HK-2 (cell line): Measurements from ENCODE around the gene FAHD1.
A peak's percentile ranks its signal among the peaks of the same experiment; 100 is the strongest.

ENCODE experiments used
- DNase-seq: peaks from one replicate; pipeline ENCODE4 v3.0.0-alpha.2; 2018; ENCODE audit not compliant: unreplicated experiment

Gene FAHD1

DNA sequence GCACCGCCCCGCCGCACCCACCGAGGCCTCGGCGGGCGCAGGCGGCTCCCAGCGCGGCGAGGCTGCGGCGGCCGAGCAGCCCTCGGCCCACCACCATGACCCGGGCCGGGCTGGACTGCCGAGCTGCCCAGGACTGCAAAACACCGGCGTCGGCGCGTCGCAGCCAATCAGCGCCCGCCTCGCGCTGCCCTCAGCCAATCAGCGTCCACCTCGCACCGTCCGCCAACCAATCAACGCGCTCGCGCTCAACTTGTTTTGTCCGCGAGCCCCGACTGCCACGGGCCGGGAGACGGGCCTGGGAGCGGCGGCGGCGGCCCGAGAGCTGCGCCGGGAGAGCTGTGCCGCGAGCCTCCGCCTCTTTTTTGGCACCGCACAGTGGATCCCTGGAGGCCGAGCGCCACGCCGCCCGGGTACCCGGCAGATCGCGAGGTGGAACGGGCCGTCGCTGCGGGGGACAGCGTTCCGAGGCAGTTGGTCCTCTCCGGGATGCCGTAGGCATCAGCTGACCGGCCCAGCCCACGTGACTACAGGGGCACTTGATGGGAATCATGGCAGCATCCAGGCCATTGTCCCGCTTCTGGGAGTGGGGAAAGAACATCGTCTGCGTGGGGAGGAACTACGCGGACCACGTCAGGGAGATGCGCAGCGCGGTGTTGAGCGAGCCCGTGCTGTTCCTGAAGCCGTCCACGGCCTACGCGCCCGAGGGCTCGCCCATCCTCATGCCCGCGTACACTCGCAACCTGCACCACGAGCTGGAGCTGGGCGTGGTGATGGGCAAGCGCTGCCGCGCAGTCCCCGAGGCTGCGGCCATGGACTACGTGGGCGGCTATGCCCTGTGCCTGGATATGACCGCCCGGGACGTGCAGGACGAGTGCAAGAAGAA is at the start of gene FAHD1, which contains the start of gene HAGH:
TSS of gene FAHD1 (plus strand) at position 516 of the 883 bp plus-strand sequence. CDS start at position 549, 33 bp downstream.
TSS of gene HAGH (minus strand) at position 135 of the 883 bp plus-strand sequence. CDS start at position 97, 38 bp downstream.
- peak; percentile 90 for DNase-seq

DNA sequence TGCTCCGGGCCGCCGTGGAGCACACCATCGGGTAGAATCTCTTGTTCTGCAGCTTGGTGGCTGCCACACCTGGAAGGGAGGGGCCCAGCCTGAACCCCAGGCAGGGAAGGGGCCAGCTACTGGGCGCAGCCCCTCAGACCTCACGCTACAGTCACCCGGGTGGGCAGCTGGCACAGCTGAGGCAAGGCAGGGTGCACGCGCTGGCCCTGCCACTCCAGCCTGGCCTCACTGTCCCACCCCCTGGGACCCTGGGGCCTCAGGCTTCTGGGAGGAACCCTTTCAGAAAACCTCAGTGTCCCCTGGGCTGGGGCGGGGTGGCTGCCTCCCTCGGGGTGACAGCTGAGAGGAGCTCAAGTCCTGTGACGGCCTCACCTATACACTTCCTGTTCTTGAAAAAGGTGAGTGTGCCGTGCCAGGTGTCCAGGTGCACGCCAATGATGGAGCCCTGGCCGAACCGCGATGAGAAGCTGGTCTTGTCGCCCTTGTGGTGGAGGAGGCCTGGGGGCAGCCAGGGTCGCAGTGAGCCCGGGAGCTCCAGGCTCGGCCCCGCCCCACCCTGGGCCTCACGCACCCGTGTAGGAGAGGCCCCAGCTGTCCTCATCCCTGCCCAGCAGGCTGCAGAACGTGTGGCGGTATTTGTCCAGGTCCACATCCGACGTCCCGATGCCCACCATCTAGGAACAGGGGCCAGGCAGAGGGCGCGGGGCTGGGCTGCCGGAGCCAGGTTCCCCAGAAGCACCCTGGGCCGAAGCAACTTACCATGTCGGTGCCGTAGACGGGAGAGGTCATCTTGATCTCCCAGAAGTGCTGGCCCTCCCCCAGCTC is 49.4 kb upstream of the FAHD1 start:
- no peak for DNase-seq

DNA sequence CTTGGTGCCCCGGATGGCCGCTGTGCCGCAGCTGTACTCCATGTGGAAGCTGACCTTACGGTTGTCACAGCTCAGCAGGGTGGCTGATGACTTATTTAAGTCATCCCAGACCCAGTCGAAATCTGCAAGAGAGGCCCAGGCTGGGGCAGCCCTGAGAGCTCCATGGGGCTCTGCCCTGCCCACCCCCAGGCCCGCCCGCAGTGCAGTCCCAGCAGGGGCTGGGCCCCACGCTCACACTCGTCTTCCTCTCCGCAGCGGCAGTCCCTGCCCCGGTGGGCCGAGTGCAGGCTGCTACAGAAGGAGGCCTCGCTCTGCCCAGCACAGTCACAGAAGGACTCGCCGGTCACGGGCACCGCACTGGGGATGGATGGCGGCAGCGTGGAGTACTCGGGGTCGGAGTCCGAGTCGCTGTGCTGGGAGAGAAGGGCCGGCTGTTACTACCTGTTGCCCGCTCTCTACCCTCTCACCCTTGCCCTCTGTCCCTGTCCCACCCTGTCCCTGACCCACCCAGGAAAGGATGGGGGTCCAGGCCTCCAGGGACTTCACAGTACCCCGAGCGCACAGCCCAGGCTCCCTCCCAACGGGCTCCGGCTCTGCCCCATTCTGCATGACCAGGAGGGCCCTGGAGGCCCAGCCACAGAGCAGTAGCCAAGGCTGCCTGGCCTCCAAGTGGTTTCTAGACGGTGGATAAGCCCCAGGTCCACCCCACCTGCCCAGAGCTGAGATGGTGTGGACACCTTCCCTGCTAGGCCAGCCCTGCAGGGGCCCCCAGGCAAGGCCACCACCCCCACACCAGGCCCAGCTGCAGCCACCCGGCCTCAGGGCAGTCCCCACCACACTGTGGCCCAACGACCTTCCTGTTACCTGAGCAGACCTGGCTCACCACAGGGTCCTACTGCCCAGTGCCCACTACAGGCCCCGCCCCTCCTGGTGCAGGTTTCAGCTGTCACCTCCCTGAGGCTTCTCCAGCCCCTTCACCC is 48.5 kb upstream of the FAHD1 start:
- no peak for DNase-seq

GRCh38 chr16:1779234-1779701 is 47.7 kb upstream of the FAHD1 start:
- no peak for DNase-seq

DNA sequence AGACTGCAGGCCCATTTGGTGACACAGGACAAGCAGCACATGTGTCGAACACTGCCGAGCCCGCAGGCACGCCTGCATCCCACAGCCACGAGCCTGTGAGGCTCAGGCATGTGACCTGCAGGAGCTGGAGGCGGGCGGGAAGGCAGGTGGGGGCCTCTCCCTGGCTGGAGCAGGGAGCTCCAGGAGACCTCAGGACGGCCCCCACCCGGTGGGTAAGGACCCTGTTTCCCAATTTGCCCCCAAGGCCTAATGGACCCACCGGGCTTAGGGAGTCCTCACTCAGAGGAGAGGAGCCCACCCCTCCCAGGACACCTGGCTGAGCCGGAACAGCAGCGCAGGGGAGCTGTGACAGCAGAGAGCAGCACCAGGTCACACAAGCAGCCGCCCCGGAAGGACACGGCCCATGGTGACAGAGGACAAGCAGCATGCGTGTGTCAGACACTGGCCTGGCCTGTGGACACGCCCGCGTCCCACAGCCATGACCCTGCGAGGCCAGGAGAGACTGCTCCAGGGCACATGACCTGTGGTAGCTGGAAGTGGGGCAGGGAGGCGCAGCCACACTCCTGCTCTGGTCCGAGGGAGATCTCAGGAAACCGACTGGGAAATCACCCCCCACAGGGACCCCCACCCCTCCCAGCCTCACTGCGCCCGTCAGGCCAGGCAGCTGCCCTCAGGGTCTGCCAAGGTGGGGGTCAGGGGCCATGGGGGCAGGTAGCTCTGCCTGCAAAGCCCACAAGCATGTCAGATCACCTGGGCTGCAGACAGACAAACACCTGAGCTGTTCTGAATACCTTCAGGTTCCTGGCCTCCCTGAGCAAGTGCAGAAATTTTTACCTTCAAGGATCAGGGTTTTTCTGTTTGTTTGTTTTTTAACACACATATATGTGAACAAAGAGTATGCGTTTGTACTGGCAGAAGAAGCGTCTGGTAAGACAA is 47.0 kb upstream of the FAHD1 start:
- DNase-seq, result no peak

DNA sequence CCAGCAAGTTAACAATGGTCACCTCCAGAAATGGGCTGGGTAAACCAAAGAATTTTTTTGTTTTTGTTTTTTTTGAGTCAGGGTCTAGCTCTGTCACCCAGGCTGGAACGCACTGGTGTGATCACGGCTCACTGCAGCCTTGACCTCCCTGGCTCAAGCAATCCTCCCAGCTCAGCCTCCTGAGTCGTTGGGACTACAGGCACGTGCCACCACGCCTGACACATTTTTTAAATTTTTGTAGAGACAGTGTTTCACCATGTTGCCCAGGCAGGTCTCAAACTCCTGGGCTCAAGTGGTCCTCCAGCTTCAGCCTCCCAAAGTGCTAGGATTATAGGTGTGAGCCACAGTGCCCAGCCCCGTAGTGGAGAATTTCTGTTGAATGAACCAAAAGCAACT is 46.3 kb upstream of the FAHD1 start:
- DNase-seq, result no peak

DNA sequence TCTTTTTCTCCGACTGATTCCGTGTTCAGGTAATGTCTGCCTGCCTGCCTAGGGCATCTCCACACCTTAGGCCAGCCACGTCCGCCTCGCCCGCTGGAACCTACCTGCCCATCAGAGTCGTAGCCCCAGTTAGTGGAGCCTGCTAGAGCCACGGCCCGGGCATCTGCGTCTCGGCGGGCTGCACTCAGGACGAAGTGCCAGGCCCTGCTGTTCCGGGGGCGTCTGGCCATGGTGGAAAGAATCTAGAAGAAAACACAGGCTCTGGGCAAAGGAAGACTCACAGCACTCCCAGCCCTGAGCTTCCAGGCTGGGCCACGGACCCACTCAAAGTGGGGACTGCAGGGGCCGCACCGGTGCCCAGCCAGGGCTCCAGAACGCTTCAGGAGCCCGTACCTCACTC is 45.8 kb upstream of the FAHD1 start:
- no peak for DNase-seq

- peak; percentile 49 for DNase-seq
Measured at GRCh38 chr16:1781758-1782407, 45.1 kb upstream of the FAHD1 start.

DNA sequence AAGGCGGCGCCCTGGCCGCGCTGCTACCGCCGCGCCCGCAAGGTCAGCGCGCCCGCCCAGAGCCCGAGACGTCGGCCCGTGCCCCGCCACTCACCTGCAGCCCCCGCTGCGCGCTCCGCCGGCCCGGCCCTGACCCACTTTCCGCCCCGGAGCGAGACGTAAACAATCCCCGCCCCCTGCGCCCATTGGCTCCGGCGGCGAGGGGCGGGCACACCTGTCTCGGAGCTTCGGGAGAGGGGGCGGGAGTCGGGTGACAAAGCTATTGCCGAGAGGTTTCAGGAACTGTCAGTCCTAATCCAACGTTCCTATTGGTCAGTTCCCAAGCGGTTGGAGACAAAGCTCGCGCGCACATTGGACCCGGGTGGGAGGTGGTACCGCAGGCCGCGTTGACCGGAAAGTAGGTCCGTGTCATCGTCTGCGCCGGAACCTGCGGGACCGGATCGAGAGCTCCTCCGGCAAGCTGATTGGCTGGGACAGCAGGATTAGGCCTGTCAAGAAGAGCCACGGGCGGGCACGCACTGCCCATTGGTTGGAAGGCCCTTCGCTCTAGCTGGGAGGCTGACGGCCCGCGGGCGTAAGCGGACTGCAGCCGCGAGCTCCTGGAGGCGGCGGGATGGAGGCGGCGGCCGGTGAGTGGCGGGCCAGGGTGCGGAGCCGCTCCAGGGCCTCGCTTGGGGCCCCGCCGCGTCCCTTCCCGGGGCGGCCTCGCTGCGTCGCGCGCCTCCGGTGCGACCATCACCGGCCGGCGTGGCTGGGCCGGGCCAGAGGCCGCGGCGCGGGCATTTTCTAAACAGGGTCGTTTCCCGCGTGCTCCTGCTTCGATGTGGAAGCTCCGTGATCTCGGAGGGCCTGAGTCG is 44.4 kb upstream of the FAHD1 start, which contains the start of the genes NUBP2 and SPSB3:
TSS of gene NUBP2 (plus strand) at position 553 of the 857 bp plus-strand sequence. CDS start at position 614, 61 bp downstream.
TSS of gene SPSB3 (minus strand) at position 164 of the 857 bp plus-strand sequence. CDS start 1,088 bp downstream, outside the sequence.
- DNase-seq, result peak; percentile 98

DNA sequence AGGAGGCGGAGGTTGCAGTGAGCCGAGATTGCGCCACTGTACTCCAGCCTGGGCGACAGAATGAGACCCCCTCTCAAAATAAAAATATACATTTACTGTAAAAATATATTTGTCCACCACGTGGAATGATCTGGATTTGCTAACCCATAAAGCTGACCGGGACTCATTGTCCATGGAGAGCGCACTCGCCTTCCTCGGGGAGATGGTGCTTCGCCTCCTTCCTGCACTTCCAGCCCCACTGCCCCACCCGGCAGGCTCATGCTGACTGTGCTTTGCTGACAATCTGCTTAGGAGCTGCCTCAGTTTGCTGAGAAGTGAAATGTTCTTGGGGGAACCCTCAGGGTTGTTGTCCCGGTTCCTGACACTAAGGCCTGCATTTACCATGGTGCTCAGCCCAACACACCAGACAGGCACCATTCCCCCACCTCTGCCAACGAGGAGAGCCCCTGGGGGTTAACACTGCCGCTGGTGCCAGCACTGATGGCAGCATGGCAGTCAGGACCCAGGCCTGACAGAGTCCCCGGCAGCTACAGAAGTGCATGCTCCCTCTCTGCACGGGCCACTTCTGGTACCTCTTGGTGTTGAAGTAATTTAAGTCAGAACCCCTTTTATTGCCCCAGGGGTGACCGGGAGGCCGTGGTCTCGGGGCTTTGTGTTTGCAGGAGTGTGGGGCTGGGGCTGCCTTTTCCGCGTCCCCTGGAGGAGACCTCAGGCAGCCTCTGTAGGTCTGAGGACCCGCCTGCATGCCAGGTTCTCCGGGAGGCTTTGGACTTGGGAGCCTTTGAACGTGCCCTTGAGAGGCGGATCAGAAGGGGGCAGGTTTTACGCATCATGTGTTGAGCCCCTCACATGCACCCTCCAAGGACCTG is 41.8 kb upstream of the FAHD1 start:
- DNase-seq, result no peak

DNA sequence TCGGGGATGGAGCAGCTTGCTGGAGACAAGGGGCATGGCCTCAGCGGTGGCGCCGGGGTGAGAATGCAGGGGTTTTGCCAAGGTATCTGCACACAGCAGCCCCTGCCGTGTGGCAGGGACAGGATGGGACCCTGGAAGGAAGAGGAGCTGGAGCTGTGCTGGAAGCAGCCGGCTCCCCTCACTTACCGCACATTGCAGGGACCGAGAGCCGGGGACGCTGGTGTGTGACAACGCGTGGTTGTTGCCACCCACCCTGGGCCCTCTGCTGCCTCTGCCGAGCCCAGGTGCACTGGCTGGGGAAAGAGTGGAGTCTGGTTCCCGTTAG is 41.2 kb upstream of the FAHD1 start:
- no peak for DNase-seq

DNA sequence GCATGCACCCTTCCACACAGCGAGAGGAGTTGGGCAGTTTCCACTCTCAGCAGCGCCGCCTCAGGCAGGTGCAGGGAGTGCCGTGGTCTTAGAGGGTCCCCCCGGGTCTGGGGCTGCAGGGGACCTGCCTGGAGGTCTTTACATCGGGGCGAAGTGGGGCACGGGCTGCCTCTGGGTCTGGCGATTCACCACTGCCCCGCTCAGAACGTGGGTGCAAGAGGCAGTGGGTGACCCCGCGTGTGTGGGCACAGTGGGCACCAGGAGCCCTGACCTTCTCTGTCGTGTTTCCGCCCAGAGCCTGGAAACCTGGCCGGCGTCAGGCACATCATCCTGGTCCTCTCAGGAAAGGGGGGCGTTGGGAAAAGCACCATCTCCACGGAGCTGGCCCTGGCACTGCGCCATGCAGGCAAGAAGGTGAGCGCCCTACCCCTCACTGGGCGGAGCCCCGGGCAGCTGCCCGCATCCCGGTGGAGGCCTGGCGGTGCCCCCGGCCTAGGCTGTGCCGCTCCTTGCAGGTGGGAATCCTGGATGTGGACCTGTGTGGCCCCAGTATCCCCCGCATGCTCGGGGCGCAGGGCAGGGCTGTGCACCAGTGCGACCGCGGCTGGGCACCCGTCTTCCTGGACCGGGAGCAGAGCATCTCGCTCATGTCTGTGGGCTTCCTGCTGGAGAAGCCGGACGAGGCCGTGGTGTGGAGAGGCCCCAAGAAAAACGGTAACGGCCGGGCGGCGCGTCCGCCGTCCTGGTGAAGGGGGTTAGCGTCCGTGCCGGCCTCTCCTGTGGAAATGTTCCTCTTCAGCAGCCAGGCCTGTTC is 40.6 kb upstream of the FAHD1 start:
- no peak for DNase-seq

- no peak for DNase-seq
Measured at GRCh38 chr16:1787056-1787321, 40.0 kb upstream of the FAHD1 start.

- DNase-seq, result no peak
Measured at GRCh38 chr16:1787322-1788094, 39.5 kb upstream of the FAHD1 start.

GRCh38 chr16:1788095-1788707 is 38.8 kb upstream of the FAHD1 start:
- DNase-seq, result no peak

- no peak for DNase-seq
Measured at GRCh38 chr16:1788708-1789100, 38.3 kb upstream of the FAHD1 start.
